Measurements from ENCODE around the gene RNF212. TPM values are rescaled to one million over a fixed set of nuclear protein-coding genes. Genes with fewer than 3 reads are reported as not detected.

The RNF212 gene
- total and polyA plus RNA-seq, 2 of the 13 experiments (the other 11 are each of a cell fraction or from before 2014, with no cell fraction given) = not detected

DNA sequence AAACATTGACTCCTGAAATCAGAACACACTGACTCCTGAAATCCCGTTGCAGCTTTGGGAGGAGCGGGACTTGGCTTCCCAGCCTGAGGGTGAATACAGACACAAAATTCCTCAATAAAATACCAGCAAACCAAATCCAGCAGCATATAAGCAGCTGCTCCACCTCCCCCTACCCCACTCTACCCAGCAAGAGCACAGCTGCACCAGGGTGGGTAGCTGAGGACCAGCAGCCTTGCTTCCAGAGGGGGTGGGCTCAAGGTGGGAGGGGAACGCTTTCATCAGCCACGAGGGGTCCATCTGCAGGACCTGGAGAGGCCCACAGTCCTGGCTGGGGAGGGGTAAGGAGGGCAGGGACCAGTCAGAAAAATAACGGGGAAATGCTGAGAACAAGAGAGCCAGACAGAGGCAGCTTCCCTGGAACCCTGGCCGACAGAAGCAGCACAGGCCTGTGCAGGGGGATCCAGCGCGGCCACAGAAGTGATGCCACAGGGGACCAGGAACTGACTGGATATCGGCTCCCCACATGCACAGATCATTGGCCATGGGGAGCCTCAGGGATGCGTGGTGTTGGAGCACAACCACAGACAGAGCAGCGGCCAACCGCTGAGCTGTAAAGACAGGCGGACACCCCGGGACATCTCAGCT is 52.2 kb downstream of the RNF212 start:
- Histone ChIP-seq H3K79me2 (ENCODE audit: insufficient read depth, low read length) (no peaks in the 10 kb centered on the region), H3K27ac (ENCODE audit: extremely low read length, insufficient read depth, low read length) (no peak overlapping the region), H3K9me3 (ENCODE audit: low read length) (no peaks in the 10 kb centered on the region), H3K9ac (ENCODE audit: insufficient read depth, low read depth, low read length) (no peak overlapping the region), H3K36me3 (replicated peaks in 1 of 2; ENCODE audit: control insufficient read depth in 1 of 2, insufficient read depth in 2 of 2, low read length in 2 of 2) (no peaks in the 10 kb centered on the region), H2AFZ (ENCODE audit: low read length) (no peak overlapping the region), H3K4me2 (ENCODE audit: low read depth, low read length) (no peak overlapping the region), H4K20me1 (ENCODE audit: insufficient read depth, low read length) (no peaks in the 10 kb centered on the region), H3K27me3 (ENCODE audit: control insufficient read depth in 1 of 2, insufficient read depth in 2 of 2, low read length in 2 of 2) (peaks cover 14 to 69% of the 10 kb centered on the region in 2 experiments), H3K4me1 (ENCODE audit: insufficient read depth, low read length) (peaks cover 28% of the 10 kb centered on the region), H3K4me3 (replicated peaks in 1 of 3; ENCODE audit: insufficient read depth in 1 of 3, low read depth in 2 of 3, low read length in 3 of 3) (no peak overlapping the region)
- ChIA-PET POLR2A (no interaction called here), CTCF (ENCODE audit: low intra/inter-chr PET ratio, low total read pairs) (no interaction called here)
- no TSS peak for BruUV-seq (replicated peaks)
- no peak for ATAC-seq
- TF ChIP-seq, protein P1, sequence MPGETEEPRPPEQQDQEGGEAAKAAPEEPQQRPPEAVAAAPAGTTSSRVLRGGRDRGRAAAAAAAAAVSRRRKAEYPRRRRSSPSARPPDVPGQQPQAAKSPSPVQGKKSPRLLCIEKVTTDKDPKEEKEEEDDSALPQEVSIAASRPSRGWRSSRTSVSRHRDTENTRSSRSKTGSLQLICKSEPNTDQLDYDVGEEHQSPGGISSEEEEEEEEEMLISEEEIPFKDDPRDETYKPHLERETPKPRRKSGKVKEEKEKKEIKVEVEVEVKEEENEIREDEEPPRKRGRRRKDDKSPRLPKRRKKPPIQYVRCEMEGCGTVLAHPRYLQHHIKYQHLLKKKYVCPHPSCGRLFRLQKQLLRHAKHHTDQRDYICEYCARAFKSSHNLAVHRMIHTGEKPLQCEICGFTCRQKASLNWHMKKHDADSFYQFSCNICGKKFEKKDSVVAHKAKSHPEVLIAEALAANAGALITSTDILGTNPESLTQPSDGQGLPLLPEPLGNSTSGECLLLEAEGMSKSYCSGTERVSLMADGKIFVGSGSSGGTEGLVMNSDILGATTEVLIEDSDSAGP (CRISPR knock-in tag; IDR thresholded peaks at IDR 0.05; ENCODE audit: borderline replicate concordance) = no peak
- TF ChIP-seq SP1 (IDR thresholded peaks at IDR 0.05) = no peak
- no peak for TF ChIP-seq SP1 (CRISPR knock-in tag; IDR thresholded peaks at IDR 0.05)
- no peak for TF ChIP-seq TAF1 (CRISPR knock-in tag; IDR thresholded peaks at IDR 0.05)
- TF ChIP-seq NPAS2 (CRISPR knock-in tag; IDR thresholded peaks at IDR 0.05; ENCODE audit: borderline replicate concordance) = no peak
- no peak for TF ChIP-seq ZNF839 (CRISPR knock-in tag; IDR thresholded peaks at IDR 0.05; ENCODE audit: borderline replicate concordance)
- 33% methylated on average over 14 of the region's 14 CpGs for WGBS (ENCODE audit: low lambda C conversion rate)
- in situ Hi-C loops (cut with HindIII; ENCODE audit: extremely low pct_ligation_motif_present, low pct_unique_long_range_greater_than_20kb) = no loop called here
- intact Hi-C loops (cut with micrococcal nuclease; ENCODE audit: unreplicated experiment) = no loop called here
- no peak for FAIRE-seq
- no peak for DNase-seq (ENCODE audit: low spot score)

DNA sequence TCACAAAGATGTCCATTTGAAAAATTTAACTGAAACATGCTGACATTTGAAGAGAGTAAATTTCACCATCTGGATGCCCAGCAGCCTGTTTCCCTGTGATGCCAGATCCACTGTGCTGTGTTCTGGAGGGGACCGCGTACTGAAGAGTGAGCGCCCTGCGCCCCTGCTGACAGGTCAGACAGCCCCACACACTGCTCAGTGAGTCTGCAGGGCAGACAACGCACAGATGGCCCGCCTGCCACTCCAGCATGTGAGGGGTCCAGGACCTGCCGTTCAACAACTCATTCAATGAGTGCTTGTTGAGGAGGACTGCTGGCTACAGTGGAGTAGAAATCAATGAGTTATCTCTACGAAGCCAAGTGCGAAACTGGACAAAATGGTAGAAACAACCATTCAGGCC is 52.7 kb downstream of the RNF212 start:
- H3K9me3 ChIP-seq (ENCODE audit: low read length) = no peaks in the 10 kb centered on the region
- H3K4me3 ChIP-seq (replicated peaks in 1 of 3; ENCODE audit: insufficient read depth in 1 of 3, low read depth in 2 of 3, low read length in 3 of 3) = no peak overlapping the region
- FAIRE-seq (no peak), ATAC-seq (no peak), DNase-seq (ENCODE audit: low spot score) (no peak)
- in situ Hi-C loops (cut with HindIII; ENCODE audit: extremely low pct_ligation_motif_present, low pct_unique_long_range_greater_than_20kb) (no loop called here), intact Hi-C loops (cut with micrococcal nuclease; ENCODE audit: unreplicated experiment) (no loop called here)
- CTCF ChIA-PET (ENCODE audit: low intra/inter-chr PET ratio, low total read pairs) = no interaction called here
- H3K27me3 ChIP-seq (ENCODE audit: control insufficient read depth in 1 of 2, insufficient read depth in 2 of 2, low read length in 2 of 2) = peaks cover 14 to 73% of the 10 kb centered on the region in 2 experiments
- no peaks in the 10 kb centered on the region for H3K36me3 ChIP-seq (replicated peaks in 1 of 2; ENCODE audit: control insufficient read depth in 1 of 2, insufficient read depth in 2 of 2, low read length in 2 of 2)
- TF ChIP-seq TEAD3 (CRISPR knock-in tag; optimal IDR thresholded peaks at IDR 0.05; ENCODE audit: borderline replicate concordance) = no peak
- TF ChIP-seq ZMAT3 (CRISPR knock-in tag; conservative IDR thresholded peaks at IDR 0.05) = no peak
- H4K20me1 ChIP-seq (ENCODE audit: insufficient read depth, low read length) = no peaks in the 10 kb centered on the region
- H2AFZ ChIP-seq (ENCODE audit: low read length) = no peak overlapping the region
- peaks cover 27% of the 10 kb centered on the region for H3K4me1 ChIP-seq (ENCODE audit: insufficient read depth, low read length)
- no peak overlapping the region for H3K27ac ChIP-seq (ENCODE audit: extremely low read length, insufficient read depth, low read length)
- H3K79me2 ChIP-seq (ENCODE audit: insufficient read depth, low read length) = no peaks in the 10 kb centered on the region
- WGBS (ENCODE audit: low lambda C conversion rate) = 50% methylated on average over 6 of the region's 9 CpGs
- H3K4me2 ChIP-seq (ENCODE audit: low read depth, low read length) = no peak overlapping the region
- H3K9ac ChIP-seq (ENCODE audit: insufficient read depth, low read depth, low read length) = no peak overlapping the region
- no TSS peak for BruUV-seq (replicated peaks)
- POLR2A ChIA-PET = no interaction called here

Measured in HepG2 (cell line).